NCI-H1048 (cell line): ENCODE data around the gene RTN4R.

Experiments used
- DNase-seq: peaks from one replicate; lab custom pipeline; 2025; lab: John Stamatoyannopoulos, UW

The RTN4R gene

GRCh38 chr22:20213833-20214708 is 54.0 kb downstream of the RTN4R start:
- no peak for DNase-seq

- DNase-seq, result no peak
Observed at GRCh38 chr22:20212754-20213699, 55.1 kb downstream of the RTN4R start.

GRCh38 chr22:20211997-20212753 is 55.9 kb downstream of the RTN4R start:
- DNase-seq, result no peak

GRCh38 chr22:20211409-20211996 is 56.6 kb downstream of the RTN4R start:
- DNase-seq, result no peak

- no peak for DNase-seq
Observed at GRCh38 chr22:20210473-20211059, 57.6 kb downstream of the RTN4R start.

GRCh38 chr22:20209761-20210250 is 58.3 kb downstream of the RTN4R start:
- no peak for DNase-seq

- no peak for DNase-seq
Observed at GRCh38 chr22:20208713-20209310, 59.3 kb downstream of the RTN4R start.

GRCh38 chr22:20207277-20208025 is 60.7 kb downstream of the RTN4R start:
- DNase-seq, result no peak

- no peak for DNase-seq
Observed at GRCh38 chr22:20206709-20207215, 61.4 kb downstream of the RTN4R start.

- DNase-seq, result no peak
Observed at GRCh38 chr22:20205964-20206708, 62.0 kb downstream of the RTN4R start.

GRCh38 chr22:20205464-20205963 is 62.6 kb downstream of the RTN4R start:
- no peak for DNase-seq

- no peak for DNase-seq
Observed at GRCh38 chr22:20204806-20205205, 63.3 kb downstream of the RTN4R start.

- DNase-seq, result no peak
Observed at GRCh38 chr22:20204311-20204710, 63.8 kb downstream of the RTN4R start.

- DNase-seq, result no peak
Observed at GRCh38 chr22:20203552-20204201, 64.4 kb downstream of the RTN4R start.

- no peak for DNase-seq
Observed at GRCh38 chr22:20203142-20203551, 65.0 kb downstream of the RTN4R start.

GRCh38 chr22:20201837-20202392 is 66.2 kb downstream of the RTN4R start:
- no peak for DNase-seq

GRCh38 chr22:20199906-20200305 is 68.2 kb downstream of the RTN4R start:
- no peak for DNase-seq

- no peak for DNase-seq
Observed at GRCh38 chr22:20199413-20199842, 68.7 kb downstream of the RTN4R start.
